A673 (cell line): ENCODE data around the gene PEX7.

Source experiments
- EZH2 ChIP-seq: fragments of 200-600 bp; sonication (generic); IDR thresholded peaks from 2 replicates; pipeline ENCODE4 v1.6.1; 2017; ENCODE audit warnings: borderline replicate concordance, low read depth, mild to moderate bottlenecking, mixed read lengths, antibody characterized with exemption, low read length; ENCODE audit not compliant: poor library complexity, severe bottlenecking
- TF ChIP-seq, protein P1 (sequence below): fragments of 300-800, 200-600 bp; sonication (generic); conservative IDR thresholded peaks from 2 replicates; pipeline ENCODE4 v1.5.1; 2017; ENCODE audit warnings: low read depth, mild to moderate bottlenecking, antibody characterized with exemption, low read length, moderate library complexity, mixed read lengths

DNA sequence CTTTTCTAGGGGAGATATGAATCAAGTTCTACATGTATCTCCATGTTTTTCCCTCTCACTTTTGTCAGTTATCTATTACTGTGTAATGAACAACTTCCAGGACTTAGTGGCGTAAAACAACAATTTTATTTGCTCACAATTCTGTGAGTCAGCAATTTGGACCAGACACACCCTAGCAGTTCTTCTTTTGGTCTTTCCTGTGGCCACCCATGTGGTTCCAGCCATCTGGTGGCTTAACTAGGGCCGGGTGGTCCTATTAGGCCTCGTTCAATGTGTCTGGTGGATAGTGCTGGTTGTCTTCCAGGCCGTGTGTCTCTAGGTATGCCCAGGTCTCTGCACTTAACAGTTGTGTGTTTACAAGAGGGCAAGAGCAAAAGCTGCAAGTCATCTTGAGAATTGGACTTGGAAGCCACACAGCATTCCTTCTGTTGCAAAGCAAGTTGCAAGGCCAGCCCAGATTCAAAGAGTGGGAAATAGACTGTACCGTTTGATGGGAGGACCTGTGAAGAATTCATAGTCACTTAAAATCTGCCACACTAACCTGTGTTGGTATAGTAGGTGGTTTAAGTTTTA lies 78.9 kb downstream of the PEX7 start:
- TF ChIP-seq, protein P1, sequence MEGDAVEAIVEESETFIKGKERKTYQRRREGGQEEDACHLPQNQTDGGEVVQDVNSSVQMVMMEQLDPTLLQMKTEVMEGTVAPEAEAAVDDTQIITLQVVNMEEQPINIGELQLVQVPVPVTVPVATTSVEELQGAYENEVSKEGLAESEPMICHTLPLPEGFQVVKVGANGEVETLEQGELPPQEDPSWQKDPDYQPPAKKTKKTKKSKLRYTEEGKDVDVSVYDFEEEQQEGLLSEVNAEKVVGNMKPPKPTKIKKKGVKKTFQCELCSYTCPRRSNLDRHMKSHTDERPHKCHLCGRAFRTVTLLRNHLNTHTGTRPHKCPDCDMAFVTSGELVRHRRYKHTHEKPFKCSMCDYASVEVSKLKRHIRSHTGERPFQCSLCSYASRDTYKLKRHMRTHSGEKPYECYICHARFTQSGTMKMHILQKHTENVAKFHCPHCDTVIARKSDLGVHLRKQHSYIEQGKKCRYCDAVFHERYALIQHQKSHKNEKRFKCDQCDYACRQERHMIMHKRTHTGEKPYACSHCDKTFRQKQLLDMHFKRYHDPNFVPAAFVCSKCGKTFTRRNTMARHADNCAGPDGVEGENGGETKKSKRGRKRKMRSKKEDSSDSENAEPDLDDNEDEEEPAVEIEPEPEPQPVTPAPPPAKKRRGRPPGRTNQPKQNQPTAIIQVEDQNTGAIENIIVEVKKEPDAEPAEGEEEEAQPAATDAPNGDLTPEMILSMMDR: no peak
- no peak for TF ChIP-seq EZH2
